WTC11 (cell line): ENCODE results near the gene NSUN4. TPM values are rescaled to one million over a fixed set of nuclear protein-coding genes. Genes with fewer than 3 reads are reported as not detected.

Experiments
- ATAC-seq: fragments of 200-7000 bp; cut with Tn5 transposase; 2 replicates; pipeline ENCODE4 v1.10.0; 2021; ENCODE audit warnings: mild to moderate bottlenecking, moderate library complexity
- CTCF ChIA-PET: fragments of 300-600 bp; sonication (Branson Sonifier 250); formaldehyde crosslinking; loops from one replicate; lab custom pipeline; 2021; ENCODE audit warnings: antibody characterized with exemption; lab: Charles Lee
- POLR2A ChIA-PET: fragments of 350-600 bp; sonication (Branson Sonifier 250); formaldehyde crosslinking; loops from one replicate; lab custom pipeline; 2021; ENCODE audit warnings: antibody characterized with exemption; lab: Charles Lee
- DNase-seq: peaks from one replicate; pipeline ENCODE4 v3.0.0; 2021; ENCODE audit warnings: low spot score
- H3K27ac Mint-ChIP-seq: 2 replicates; pipeline ENCODE4 v1.8.0; 2021; ENCODE audit warnings: mixed read lengths
- H3K27me3 Mint-ChIP-seq: 2 replicates; pipeline ENCODE4 v1.8.0; 2021; ENCODE audit warnings: low read depth, mild to moderate bottlenecking, moderate library complexity, mixed read lengths
- H3K36me3 Mint-ChIP-seq: 2 replicates; pipeline ENCODE4 v1.8.0; 2021; ENCODE audit warnings: mixed read lengths
- H3K4me1 Mint-ChIP-seq: 2 replicates; pipeline ENCODE4 v1.8.0; 2022; ENCODE audit warnings: mixed read lengths
- H3K4me3 Mint-ChIP-seq: 2 replicates; pipeline ENCODE4 v1.8.0; 2021; ENCODE audit warnings: mild to moderate bottlenecking, moderate library complexity, mixed read lengths
- H3K9me3 Mint-ChIP-seq: 2 replicates; pipeline ENCODE4 v1.8.0; 2021; ENCODE audit warnings: mixed read lengths
- ATF1 ChIP-seq: sonication (generic); formaldehyde crosslinking; IDR thresholded peaks from 2 replicates; pipeline ENCODE4 v1.8.1; 2023; ENCODE audit warnings: mild to moderate bottlenecking, moderate library complexity, missing genetic modification reagents
- ETV6 ChIP-seq: sonication (generic); formaldehyde crosslinking; IDR thresholded peaks from 2 replicates; pipeline ENCODE4 v1.8.1; 2022; ENCODE audit warnings: mild to moderate bottlenecking, missing genetic modification reagents
- FOXK1 ChIP-seq: sonication (generic); formaldehyde crosslinking; IDR thresholded peaks from 2 replicates; pipeline ENCODE4 v1.8.0; 2022; ENCODE audit warnings: mild to moderate bottlenecking, moderate library complexity, missing genetic modification reagents
- NR2C2 ChIP-seq: sonication (generic); formaldehyde crosslinking; IDR thresholded peaks from 2 replicates; pipeline ENCODE4 v1.8.0; 2022; ENCODE audit warnings: mild to moderate bottlenecking, missing genetic modification reagents
- PRRX2 ChIP-seq: fragments of 250-450 bp; sonication (Bioruptor Pico); IDR thresholded peaks from 2 replicates; pipeline ENCODE4 v1.8.0; 2021; ENCODE audit warnings: mild to moderate bottlenecking
- SOX15 ChIP-seq: fragments of 250-450 bp; sonication (Bioruptor Pico); IDR thresholded peaks from 2 replicates; pipeline ENCODE4 v1.9.0; 2021; ENCODE audit warnings: mild to moderate bottlenecking
- ZNF263 ChIP-seq: sonication (generic); formaldehyde crosslinking; IDR thresholded peaks from 2 replicates; pipeline ENCODE4 v1.8.1; 2022; ENCODE audit warnings: low read depth, mild to moderate bottlenecking, moderate library complexity, missing genetic modification reagents
- total RNA-seq: library from RNA; stranded (reverse); gene quantifications from 3 replicates; pipeline ENCODE4 v1.2.3, GENCODE V29; 2021
- TF ChIP-seq, protein P1 (sequence below): sonication (generic); formaldehyde crosslinking; IDR thresholded peaks from 2 replicates; pipeline ENCODE4 v1.8.0; 2023; ENCODE audit warnings: missing genetic modification reagents, mild to moderate bottlenecking, borderline replicate concordance
- TF ChIP-seq, protein P2 (sequence below): sonication (generic); formaldehyde crosslinking; IDR thresholded peaks from 2 replicates; pipeline ENCODE4 v1.8.0; 2023; ENCODE audit warnings: mild to moderate bottlenecking, missing genetic modification reagents
- TF ChIP-seq, protein P3 (sequence below): sonication (generic); formaldehyde crosslinking; IDR thresholded peaks from 2 replicates; pipeline ENCODE4 v1.8.1; 2023; ENCODE audit warnings: mild to moderate bottlenecking, missing genetic modification reagents
- TF ChIP-seq, protein P4 (sequence below): sonication (generic); formaldehyde crosslinking; IDR thresholded peaks from 2 replicates; pipeline ENCODE4 v1.8.1; 2023; ENCODE audit warnings: mild to moderate bottlenecking, missing genetic modification reagents, moderate library complexity
- TF ChIP-seq, protein P5 (sequence below): fragments of 250-450 bp; sonication (Bioruptor Pico); IDR thresholded peaks from 2 replicates; pipeline ENCODE4 v1.9.0; 2021; ENCODE audit warnings: mild to moderate bottlenecking, borderline replicate concordance
- TF ChIP-seq, protein P6 (sequence below): sonication (generic); formaldehyde crosslinking; conservative IDR thresholded peaks from 2 replicates; pipeline ENCODE4 v1.8.1; 2022; ENCODE audit warnings: mild to moderate bottlenecking, missing genetic modification reagents

NSUN4 gene
- total RNA-seq, 1 experiment from 2014 or later, result 22.6 TPM

DNA sequence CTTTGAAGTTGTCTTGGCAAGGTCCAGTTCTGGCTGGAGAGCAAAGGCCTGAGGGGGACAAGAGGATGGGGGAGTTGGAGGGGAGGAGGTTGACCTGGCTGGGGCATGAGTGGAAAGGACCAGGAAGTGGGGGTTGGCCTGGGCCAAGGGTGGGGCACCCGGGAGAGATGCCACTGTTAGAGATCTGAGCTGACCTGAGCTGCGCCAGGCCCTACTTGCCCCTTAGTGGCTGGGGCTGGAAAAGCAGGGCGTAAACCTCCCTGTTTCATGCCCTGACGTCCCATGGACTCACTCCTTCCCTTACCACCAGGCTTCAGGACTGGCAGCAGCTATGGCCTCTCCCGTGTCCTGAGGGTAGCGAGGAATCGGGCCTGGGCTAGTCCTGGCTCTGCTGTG lies 70.4 kb downstream of the NSUN4 start:
- POLR2A ChIA-PET, result no interaction called here
- Mint-ChIP-seq H3K27ac (no peak overlapping the region), H3K4me3 (no peak overlapping the region), H3K36me3 (peaks cover 8% of the 10 kb centered on the region; the same call in 1 of the 2 replicates), H3K27me3 (no peaks in the 10 kb centered on the region), H3K9me3 (no peaks in the 10 kb centered on the region), H3K4me1 (peaks cover 17% of the 10 kb centered on the region)
- ATAC-seq, result no peak
- TF ChIP-seq ATF1 (CRISPR knock-in tag) (no peak), ETV6 (CRISPR knock-in tag) (no peak), NR2C2 (CRISPR knock-in tag) (no peak), SOX15 (CRISPR knock-in tag) (no peak), FOXK1 (CRISPR knock-in tag) (no peak), PRRX2 (CRISPR knock-in tag) (no peak), ZNF263 (CRISPR knock-in tag) (no peak)
- TF ChIP-seq, protein P1, sequence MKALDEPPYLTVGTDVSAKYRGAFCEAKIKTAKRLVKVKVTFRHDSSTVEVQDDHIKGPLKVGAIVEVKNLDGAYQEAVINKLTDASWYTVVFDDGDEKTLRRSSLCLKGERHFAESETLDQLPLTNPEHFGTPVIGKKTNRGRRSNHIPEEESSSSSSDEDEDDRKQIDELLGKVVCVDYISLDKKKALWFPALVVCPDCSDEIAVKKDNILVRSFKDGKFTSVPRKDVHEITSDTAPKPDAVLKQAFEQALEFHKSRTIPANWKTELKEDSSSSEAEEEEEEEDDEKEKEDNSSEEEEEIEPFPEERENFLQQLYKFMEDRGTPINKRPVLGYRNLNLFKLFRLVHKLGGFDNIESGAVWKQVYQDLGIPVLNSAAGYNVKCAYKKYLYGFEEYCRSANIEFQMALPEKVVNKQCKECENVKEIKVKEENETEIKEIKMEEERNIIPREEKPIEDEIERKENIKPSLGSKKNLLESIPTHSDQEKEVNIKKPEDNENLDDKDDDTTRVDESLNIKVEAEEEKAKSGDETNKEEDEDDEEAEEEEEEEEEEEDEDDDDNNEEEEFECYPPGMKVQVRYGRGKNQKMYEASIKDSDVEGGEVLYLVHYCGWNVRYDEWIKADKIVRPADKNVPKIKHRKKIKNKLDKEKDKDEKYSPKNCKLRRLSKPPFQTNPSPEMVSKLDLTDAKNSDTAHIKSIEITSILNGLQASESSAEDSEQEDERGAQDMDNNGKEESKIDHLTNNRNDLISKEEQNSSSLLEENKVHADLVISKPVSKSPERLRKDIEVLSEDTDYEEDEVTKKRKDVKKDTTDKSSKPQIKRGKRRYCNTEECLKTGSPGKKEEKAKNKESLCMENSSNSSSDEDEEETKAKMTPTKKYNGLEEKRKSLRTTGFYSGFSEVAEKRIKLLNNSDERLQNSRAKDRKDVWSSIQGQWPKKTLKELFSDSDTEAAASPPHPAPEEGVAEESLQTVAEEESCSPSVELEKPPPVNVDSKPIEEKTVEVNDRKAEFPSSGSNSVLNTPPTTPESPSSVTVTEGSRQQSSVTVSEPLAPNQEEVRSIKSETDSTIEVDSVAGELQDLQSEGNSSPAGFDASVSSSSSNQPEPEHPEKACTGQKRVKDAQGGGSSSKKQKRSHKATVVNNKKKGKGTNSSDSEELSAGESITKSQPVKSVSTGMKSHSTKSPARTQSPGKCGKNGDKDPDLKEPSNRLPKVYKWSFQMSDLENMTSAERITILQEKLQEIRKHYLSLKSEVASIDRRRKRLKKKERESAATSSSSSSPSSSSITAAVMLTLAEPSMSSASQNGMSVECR (CRISPR knock-in tag), result no peak
- TF ChIP-seq, protein P2, sequence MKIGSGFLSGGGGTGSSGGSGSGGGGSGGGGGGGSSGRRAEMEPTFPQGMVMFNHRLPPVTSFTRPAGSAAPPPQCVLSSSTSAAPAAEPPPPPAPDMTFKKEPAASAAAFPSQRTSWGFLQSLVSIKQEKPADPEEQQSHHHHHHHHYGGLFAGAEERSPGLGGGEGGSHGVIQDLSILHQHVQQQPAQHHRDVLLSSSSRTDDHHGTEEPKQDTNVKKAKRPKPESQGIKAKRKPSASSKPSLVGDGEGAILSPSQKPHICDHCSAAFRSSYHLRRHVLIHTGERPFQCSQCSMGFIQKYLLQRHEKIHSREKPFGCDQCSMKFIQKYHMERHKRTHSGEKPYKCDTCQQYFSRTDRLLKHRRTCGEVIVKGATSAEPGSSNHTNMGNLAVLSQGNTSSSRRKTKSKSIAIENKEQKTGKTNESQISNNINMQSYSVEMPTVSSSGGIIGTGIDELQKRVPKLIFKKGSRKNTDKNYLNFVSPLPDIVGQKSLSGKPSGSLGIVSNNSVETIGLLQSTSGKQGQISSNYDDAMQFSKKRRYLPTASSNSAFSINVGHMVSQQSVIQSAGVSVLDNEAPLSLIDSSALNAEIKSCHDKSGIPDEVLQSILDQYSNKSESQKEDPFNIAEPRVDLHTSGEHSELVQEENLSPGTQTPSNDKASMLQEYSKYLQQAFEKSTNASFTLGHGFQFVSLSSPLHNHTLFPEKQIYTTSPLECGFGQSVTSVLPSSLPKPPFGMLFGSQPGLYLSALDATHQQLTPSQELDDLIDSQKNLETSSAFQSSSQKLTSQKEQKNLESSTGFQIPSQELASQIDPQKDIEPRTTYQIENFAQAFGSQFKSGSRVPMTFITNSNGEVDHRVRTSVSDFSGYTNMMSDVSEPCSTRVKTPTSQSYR, result no peak
- TF ChIP-seq, protein P3, sequence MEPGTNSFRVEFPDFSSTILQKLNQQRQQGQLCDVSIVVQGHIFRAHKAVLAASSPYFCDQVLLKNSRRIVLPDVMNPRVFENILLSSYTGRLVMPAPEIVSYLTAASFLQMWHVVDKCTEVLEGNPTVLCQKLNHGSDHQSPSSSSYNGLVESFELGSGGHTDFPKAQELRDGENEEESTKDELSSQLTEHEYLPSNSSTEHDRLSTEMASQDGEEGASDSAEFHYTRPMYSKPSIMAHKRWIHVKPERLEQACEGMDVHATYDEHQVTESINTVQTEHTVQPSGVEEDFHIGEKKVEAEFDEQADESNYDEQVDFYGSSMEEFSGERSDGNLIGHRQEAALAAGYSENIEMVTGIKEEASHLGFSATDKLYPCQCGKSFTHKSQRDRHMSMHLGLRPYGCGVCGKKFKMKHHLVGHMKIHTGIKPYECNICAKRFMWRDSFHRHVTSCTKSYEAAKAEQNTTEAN (CRISPR knock-in tag), result no peak
- TF ChIP-seq, protein P4, sequence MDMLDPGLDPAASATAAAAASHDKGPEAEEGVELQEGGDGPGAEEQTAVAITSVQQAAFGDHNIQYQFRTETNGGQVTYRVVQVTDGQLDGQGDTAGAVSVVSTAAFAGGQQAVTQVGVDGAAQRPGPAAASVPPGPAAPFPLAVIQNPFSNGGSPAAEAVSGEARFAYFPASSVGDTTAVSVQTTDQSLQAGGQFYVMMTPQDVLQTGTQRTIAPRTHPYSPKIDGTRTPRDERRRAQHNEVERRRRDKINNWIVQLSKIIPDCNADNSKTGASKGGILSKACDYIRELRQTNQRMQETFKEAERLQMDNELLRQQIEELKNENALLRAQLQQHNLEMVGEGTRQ (CRISPR knock-in tag), result no peak
- TF ChIP-seq, protein P5, sequence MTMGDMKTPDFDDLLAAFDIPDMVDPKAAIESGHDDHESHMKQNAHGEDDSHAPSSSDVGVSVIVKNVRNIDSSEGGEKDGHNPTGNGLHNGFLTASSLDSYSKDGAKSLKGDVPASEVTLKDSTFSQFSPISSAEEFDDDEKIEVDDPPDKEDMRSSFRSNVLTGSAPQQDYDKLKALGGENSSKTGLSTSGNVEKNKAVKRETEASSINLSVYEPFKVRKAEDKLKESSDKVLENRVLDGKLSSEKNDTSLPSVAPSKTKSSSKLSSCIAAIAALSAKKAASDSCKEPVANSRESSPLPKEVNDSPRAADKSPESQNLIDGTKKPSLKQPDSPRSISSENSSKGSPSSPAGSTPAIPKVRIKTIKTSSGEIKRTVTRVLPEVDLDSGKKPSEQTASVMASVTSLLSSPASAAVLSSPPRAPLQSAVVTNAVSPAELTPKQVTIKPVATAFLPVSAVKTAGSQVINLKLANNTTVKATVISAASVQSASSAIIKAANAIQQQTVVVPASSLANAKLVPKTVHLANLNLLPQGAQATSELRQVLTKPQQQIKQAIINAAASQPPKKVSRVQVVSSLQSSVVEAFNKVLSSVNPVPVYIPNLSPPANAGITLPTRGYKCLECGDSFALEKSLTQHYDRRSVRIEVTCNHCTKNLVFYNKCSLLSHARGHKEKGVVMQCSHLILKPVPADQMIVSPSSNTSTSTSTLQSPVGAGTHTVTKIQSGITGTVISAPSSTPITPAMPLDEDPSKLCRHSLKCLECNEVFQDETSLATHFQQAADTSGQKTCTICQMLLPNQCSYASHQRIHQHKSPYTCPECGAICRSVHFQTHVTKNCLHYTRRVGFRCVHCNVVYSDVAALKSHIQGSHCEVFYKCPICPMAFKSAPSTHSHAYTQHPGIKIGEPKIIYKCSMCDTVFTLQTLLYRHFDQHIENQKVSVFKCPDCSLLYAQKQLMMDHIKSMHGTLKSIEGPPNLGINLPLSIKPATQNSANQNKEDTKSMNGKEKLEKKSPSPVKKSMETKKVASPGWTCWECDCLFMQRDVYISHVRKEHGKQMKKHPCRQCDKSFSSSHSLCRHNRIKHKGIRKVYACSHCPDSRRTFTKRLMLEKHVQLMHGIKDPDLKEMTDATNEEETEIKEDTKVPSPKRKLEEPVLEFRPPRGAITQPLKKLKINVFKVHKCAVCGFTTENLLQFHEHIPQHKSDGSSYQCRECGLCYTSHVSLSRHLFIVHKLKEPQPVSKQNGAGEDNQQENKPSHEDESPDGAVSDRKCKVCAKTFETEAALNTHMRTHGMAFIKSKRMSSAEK, result no peak
- TF ChIP-seq, protein P6, sequence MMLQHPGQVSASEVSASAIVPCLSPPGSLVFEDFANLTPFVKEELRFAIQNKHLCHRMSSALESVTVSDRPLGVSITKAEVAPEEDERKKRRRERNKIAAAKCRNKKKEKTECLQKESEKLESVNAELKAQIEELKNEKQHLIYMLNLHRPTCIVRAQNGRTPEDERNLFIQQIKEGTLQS, result no peak
- no peak for DNase-seq
- CTCF ChIA-PET, result interaction anchor here (0.6 to 4.2 kb wide), 13 partner anchors 9 to 117 kb away, joined by 3 to 18 read pairs (median 4); no protein-coding TSS in a partner anchor

Other genes with a start within 250 kb of the NSUN4 start
- gene PIK3R3, start 208.2 kb upstream of the NSUN4 start, total RNA-seq, result 9.0 to 12.3 TPM (median 10.9 TPM) in 3 replicates
- 0.50 to 0.69 TPM (median 0.57 TPM) in 3 replicates for gene TSPAN1, start 165.7 kb upstream of the NSUN4 start, total RNA-seq
- not detected in 3 replicates for gene P3R3URF, start 164.3 kb upstream of the NSUN4 start, total RNA-seq
- gene POMGNT1, start 142.4 kb upstream of the NSUN4 start, total RNA-seq, result 42.5 to 43.2 TPM (median 43.2 TPM) in 3 replicates
- 3.8 to 4.0 TPM (median 4.0 TPM) in 3 replicates for gene LURAP1, start 137.5 kb upstream of the NSUN4 start, total RNA-seq
- 51.2 to 54.7 TPM (median 53.7 TPM) in 3 replicates for gene RAD54L, start 93.0 kb upstream of the NSUN4 start, total RNA-seq
- 44.8 to 46.2 TPM (median 46.0 TPM) in 3 replicates for gene LRRC41, start 37.2 kb upstream of the NSUN4 start, total RNA-seq
- gene UQCRH, start 37.1 kb upstream of the NSUN4 start, total RNA-seq, result 584 to 663 TPM (median 611 TPM) in 3 replicates
- 26.4 to 38.6 TPM (median 28.1 TPM) in 3 replicates for gene FAAH, start 53.5 kb downstream of the NSUN4 start, total RNA-seq
- gene DMBX1, start 149.0 kb downstream of the NSUN4 start, total RNA-seq, result 1.7 to 3.7 TPM (median 1.8 TPM) in 3 replicates
- gene KNCN, start 210.8 kb downstream of the NSUN4 start, total RNA-seq, result not detected in 3 replicates